MCF 10A (cell line): ENCODE data around the gene TAS2R60. TPM values are rescaled to one million over a fixed set of nuclear protein-coding genes. Genes with fewer than 3 reads are reported as not detected.

ENCODE experiments used
- Bru-seq: library from RNA; stranded (reverse); fragments of 400-500 nt; gene quantifications from one replicate; lab custom pipeline; 2021; lab: Mats Ljungman, UMichigan
- BruChase-seq, 2 experiments: library from RNA; stranded (reverse); fragments of 400-500 nt; gene quantifications; one replicate each; lab custom pipeline; 2021; lab: Mats Ljungman, UMichigan
- BruUV-seq: library from RNA; stranded (reverse); fragments of 400-500 nt; replicated peaks from 2 replicates; lab custom pipeline; 2021; lab: Mats Ljungman, UMichigan
- CTCF ChIA-PET: fragments of 300-600 bp; sonication (Branson Sonifier 250); formaldehyde crosslinking; extraction: SDS; loops from one replicate; lab custom pipeline; 2021; ENCODE audit warnings: antibody characterized with exemption, inconsistent platforms; lab: Yijun Ruan, JAX
- POLR2A ChIA-PET: fragments of 300-600, 350-650 bp; sonication (Branson Sonifier 250); formaldehyde crosslinking; extraction: SDS; loops from one replicate; lab custom pipeline; 2020; ENCODE audit warnings: antibody characterized with exemption, inconsistent platforms; lab: Yijun Ruan, JAX
- DNase-seq: peaks from one replicate; pipeline ENCODE4 v3.0.0-alpha.2; 2018; ENCODE audit not compliant: unreplicated experiment
- H3K27ac Mint-ChIP-seq: one replicate; pipeline ENCODE4 v1.8.0; 2022; ENCODE audit warnings: mild to moderate bottlenecking, low read depth, mixed read lengths; ENCODE audit not compliant: unreplicated experiment
- H3K27me3 Mint-ChIP-seq: one replicate; pipeline ENCODE4 v1.8.0; 2022; ENCODE audit warnings: mixed read lengths; ENCODE audit not compliant: insufficient read depth, unreplicated experiment
- H3K36me3 Mint-ChIP-seq: one replicate; pipeline ENCODE4 v1.8.0; 2022; ENCODE audit warnings: mild to moderate bottlenecking, moderate library complexity, mixed read lengths; ENCODE audit not compliant: insufficient read depth, unreplicated experiment
- H3K4me1 Mint-ChIP-seq: one replicate; pipeline ENCODE4 v1.8.0; 2022; ENCODE audit warnings: mixed read lengths; ENCODE audit not compliant: insufficient read depth, unreplicated experiment
- H3K4me3 Mint-ChIP-seq: one replicate; pipeline ENCODE4 v1.8.0; 2022; ENCODE audit warnings: mild to moderate bottlenecking, moderate library complexity, mixed read lengths; ENCODE audit not compliant: unreplicated experiment
- H3K9me3 Mint-ChIP-seq: one replicate; pipeline ENCODE4 v1.8.0; 2022; ENCODE audit warnings: mixed read lengths; ENCODE audit not compliant: unreplicated experiment
- intact Hi-C: fragments of 100-400 bp; cut with micrococcal nuclease; formaldehyde crosslinking; loops from 2 replicates; pipeline ENCODE4 v1.14.1; 2022
- long read RNA-seq: library from polyadenylated mRNA; stranded (forward); transcript quantifications from one replicate; pipeline ENCODE4 v2.0.0, GENCODE V29; 2022
- total RNA-seq: library from RNA; stranded (reverse); gene quantifications from 2 replicates; pipeline ENCODE4 v1.2.3, GENCODE V29; 2022
- TF ChIP-seq, protein P1 (sequence below): fragments of 200-600 bp; IDR thresholded peaks from one replicate; pipeline ENCODE4 v1.8.0; 2022; ENCODE audit warnings: antibody characterized with exemption, mild to moderate bottlenecking; ENCODE audit not compliant: unreplicated experiment

Gene TAS2R60
- not detected in 2 replicates for total RNA-seq
- Bru-seq, nascent RNA = not detected
- percentile 22 among the genes with signal in this experiment for BruChase-seq, experiment 1, labeled RNA remaining after a 6-hour chase
- not detected for BruChase-seq, experiment 2, labeled RNA remaining after a 2-hour chase
- long read RNA-seq = 0 reads

DNA sequence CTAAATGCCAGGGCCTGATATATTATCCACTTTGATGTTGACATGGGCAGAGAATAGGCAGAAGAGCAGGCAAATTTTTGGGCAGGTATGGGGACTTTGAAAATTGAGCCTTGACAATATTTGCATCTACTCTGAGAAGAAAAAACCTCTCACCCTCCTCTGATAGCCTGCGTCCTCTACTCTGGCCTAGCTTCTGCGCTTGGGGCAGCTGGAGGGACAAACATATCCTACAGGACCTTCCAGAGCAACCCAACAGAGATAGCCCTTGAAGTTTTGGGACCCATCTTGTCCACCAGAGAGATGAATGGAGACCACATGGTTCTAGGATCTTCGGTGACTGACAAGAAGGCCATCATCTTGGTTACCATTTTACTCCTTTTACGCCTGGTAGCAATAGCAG, at the start of gene TAS2R60:
TSS of gene TAS2R60 (plus strand) at position 301 of the 400 bp plus-strand sequence. CDS start at position 301, 0 bp downstream.
- CTCF ChIA-PET = no interaction called here

GRCh38 chr7:143394068-143394467, 49.2 kb upstream of the TAS2R60 start:
- ChIA-PET POLR2A (interaction anchor here (0.7 to 1.6 kb wide), 3 partner anchors 9 to 14 kb away, joined by 3 to 6 read pairs (median 5); no protein-coding TSS in a partner anchor), CTCF (interaction anchor here (2.2 to 2.9 kb wide), 3 partner anchors 14 to 154 kb away, joined by 8 to 11 read pairs (median 10); partner anchors contain the start of gene EPHA1)
- peaks cover 43% of the 10 kb centered on the region for H3K36me3 Mint-ChIP-seq
- DNase-seq = no peak
- H3K27ac Mint-ChIP-seq = no peak overlapping the region
- BruUV-seq = no TSS peak
- TF ChIP-seq, protein P1, sequence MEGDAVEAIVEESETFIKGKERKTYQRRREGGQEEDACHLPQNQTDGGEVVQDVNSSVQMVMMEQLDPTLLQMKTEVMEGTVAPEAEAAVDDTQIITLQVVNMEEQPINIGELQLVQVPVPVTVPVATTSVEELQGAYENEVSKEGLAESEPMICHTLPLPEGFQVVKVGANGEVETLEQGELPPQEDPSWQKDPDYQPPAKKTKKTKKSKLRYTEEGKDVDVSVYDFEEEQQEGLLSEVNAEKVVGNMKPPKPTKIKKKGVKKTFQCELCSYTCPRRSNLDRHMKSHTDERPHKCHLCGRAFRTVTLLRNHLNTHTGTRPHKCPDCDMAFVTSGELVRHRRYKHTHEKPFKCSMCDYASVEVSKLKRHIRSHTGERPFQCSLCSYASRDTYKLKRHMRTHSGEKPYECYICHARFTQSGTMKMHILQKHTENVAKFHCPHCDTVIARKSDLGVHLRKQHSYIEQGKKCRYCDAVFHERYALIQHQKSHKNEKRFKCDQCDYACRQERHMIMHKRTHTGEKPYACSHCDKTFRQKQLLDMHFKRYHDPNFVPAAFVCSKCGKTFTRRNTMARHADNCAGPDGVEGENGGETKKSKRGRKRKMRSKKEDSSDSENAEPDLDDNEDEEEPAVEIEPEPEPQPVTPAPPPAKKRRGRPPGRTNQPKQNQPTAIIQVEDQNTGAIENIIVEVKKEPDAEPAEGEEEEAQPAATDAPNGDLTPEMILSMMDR = no peak
- peaks cover 17% of the 10 kb centered on the region for H3K4me1 Mint-ChIP-seq
- intact Hi-C loops = no loop called here
- no peak overlapping the region for H3K4me3 Mint-ChIP-seq
- no peaks in the 10 kb centered on the region for H3K27me3 Mint-ChIP-seq
- no peaks in the 10 kb centered on the region for H3K9me3 Mint-ChIP-seq

More for the DNA sequence above, at the start of gene TAS2R60:
- no peak within 1 kb of the TSS for H3K27ac Mint-ChIP-seq
- BruUV-seq = no TSS peak
- POLR2A ChIA-PET = no interaction called here
- no peak for DNase-seq
- peaks cover 25% of the 10 kb centered on the region for H3K27me3 Mint-ChIP-seq
- H3K36me3 Mint-ChIP-seq = no peaks in the 10 kb centered on the region
- TF ChIP-seq, protein P1 = no peak
- intact Hi-C loops = no loop called here
- H3K9me3 Mint-ChIP-seq = no peaks in the 10 kb centered on the region
- H3K4me3 Mint-ChIP-seq = no peak within 1 kb of the TSS
- H3K4me1 Mint-ChIP-seq = no peaks in the 10 kb centered on the region

GRCh38 chr7:143394777-143395176, 48.5 kb upstream of the TAS2R60 start:
- ChIA-PET CTCF (no interaction called here), POLR2A (interaction anchor here (1.6 to 1.7 kb wide), 2 partner anchors 11 to 13 kb away, joined by 4 to 6 read pairs; no protein-coding TSS in a partner anchor)
- no peak for DNase-seq
- TF ChIP-seq, protein P1 = no peak
- Mint-ChIP-seq H3K4me3 (no peak overlapping the region), H3K4me1 (peaks cover 16% of the 10 kb centered on the region), H3K27ac (no peak overlapping the region), H3K9me3 (no peaks in the 10 kb centered on the region), H3K27me3 (no peaks in the 10 kb centered on the region), H3K36me3 (peaks cover 36% of the 10 kb centered on the region)
- BruUV-seq = no TSS peak
- intact Hi-C loops = no loop called here
